Right cardiac atrium (tissue), 5 donors: ENCODE results near the gene UBTD1. TPM values are rescaled to one million over a fixed set of nuclear protein-coding genes. Genes with fewer than 3 reads are reported as not detected.

Experiments used
- ATAC-seq, 2 donors: fragments of 200-7000 bp; cut with Tn5 transposase; one replicate each; pipeline versions ENCODE4 v1.8.0 to v1.9.1; 2020; ENCODE audit warnings: moderate library complexity in 2 of 2, mild to moderate bottlenecking in 1 of 2
- DNase-seq, 3 donors: peaks; one replicate each; pipeline ENCODE4 v3.0.0-alpha.2; 2020
- H3K27ac ChIP-seq: one replicate; pipeline ENCODE4 v1.5.1; 2013; ENCODE audit warnings: mild to moderate bottlenecking, low read length, control low read depth, moderate library complexity
- H3K27me3 ChIP-seq: one replicate; pipeline ENCODE4 v1.6.1; 2013; ENCODE audit not compliant: control insufficient read depth, insufficient read depth
- H3K4me1 ChIP-seq: one replicate; pipeline ENCODE4 v1.6.1; 2013; ENCODE audit warnings: low read length; ENCODE audit not compliant: control insufficient read depth, insufficient read depth
- H3K4me3 ChIP-seq: one replicate; pipeline ENCODE4 v1.5.1; 2013; ENCODE audit warnings: low read length, control low read depth
- H3K9me3 ChIP-seq: one replicate; pipeline ENCODE4 v1.6.1; 2013; ENCODE audit warnings: low read length; ENCODE audit not compliant: control insufficient read depth
- WGBS: extraction: QIAGEN DNeasy Blood & Tissue Kit; methylation state at CpG from one replicate; pipeline ENCODE4 v1.1.7; 2013; 5-methylcytosine and 5-hydroxymethylcytosine counted together
- intact Hi-C, 4 donors: fragments of 100-400 bp; cut with DNase I; formaldehyde crosslinking; loops; one replicate each; pipeline versions ENCODE4 v1.11.0 to v1.14.0; 2022 to 2023
- polyA plus RNA-seq: library from polyadenylated mRNA; stranded (reverse); fragments of 200-250 nt; gene quantifications from one replicate; pipeline ENCODE4 v1.2.3, GENCODE V29; 2013
- total RNA-seq, 4 donors: library from RNA; stranded (reverse); fragmentation: NEBNext Ultra II Directional; extraction: Animal tissue kit (Norgen Biotek cat#: 25700); gene quantifications; one replicate each; pipeline ENCODE4 v1.2.1, GENCODE V29; 2021
- donor health status: healthy with polysubstance abuse.
- donor health status: DM: no; HTN: yes; CAD: no.
- donor health status: DM: no; HTN: no; CAD: no.
- donor health status: DM: no; HTN: yes; CAD: no; lungs with severe emphysema.
- donor health status: DM: yes; HTN: yes; CAD: no.

Gene UBTD1
- total and polyA plus RNA-seq, 5 donors, result 24.8 to 42.1 (median 26.6) TPM

DNA sequence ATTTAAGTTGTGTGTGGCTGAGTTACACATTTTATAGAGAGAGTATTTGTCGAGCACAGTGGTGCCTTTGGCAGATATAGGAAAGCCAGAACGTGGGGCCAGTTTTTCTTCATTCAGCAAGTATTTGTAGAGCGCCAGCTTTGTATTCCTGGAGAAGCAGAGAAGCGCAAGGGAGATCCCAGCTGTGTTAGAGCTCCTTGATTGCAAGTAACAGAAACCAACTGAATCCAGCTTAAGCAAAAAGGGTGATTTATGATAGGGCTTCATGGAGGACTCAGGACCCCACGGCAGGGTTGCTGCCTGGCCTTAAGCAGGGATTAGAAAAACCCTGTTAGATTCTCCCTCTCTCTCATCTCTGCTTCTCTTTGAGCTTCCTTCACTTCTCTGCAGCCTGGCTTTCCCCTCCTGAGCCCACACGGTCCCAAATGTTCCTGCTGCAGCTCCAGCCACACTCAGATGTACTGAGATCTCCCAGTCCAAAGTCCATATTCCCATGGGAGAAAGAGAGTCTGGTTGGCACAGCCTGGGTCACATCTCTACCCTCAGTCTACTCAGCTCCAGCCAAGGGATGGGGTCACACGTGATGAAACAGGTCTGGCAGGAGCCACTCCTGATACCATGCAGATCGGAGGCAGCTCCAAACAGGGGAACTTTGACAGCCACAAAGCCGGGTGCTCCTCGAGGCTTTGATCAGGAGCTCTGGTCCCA lies 16.7 kb downstream of the UBTD1 start:
- DNase-seq, result no peak
- Histone ChIP-seq H3K4me1 (peaks cover 20% of the 10 kb centered on the region), H3K4me3 (no peak overlapping the region), H3K27me3 (no peaks in the 10 kb centered on the region), H3K27ac (no peak overlapping the region), H3K9me3 (no peaks in the 10 kb centered on the region)
- intact Hi-C loops, result no loop called here
- peak in 1 of 2 donors; percentile 20 for ATAC-seq
- WGBS, result 76% methylated on average over 10 of the region's 10 CpGs

DNA sequence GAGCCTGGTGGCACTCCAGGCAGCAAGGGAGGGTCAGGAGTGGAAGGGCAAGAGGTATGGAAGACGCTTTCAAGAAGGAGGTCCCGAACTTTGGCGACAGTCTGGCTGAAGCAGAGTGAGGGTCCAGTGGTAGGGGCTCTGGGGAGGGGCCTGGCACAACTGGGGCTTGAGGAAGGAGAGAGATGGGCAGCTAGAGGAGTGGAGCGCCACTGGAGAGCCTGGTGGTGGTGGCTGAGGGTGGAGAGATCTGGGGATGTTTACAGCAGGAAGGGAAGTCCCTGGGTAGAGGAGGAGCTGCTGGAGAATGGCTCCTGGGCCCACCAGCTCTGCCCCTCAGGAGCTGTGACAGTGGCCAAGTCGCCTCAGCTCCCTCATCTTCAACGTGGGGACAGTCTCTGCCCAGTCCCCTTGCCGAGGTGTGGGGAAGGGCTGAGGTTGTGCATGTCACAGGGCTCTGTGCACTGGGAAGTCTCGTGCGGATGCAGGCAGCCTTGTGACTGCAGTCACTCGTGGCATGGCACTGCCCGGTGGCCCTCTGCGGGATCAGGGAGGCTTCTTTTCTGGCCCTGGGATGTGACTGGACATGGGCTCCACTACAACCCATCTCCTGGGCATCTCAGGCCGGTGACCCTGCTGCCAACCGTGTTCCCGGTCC lies 18.5 kb downstream of the UBTD1 start:
- WGBS, result 91% methylated on average over 15 of the region's 15 CpGs
- no peak overlapping the region for H3K27ac ChIP-seq
- ATAC-seq (peak in 1 of 2 donors; percentile 4), DNase-seq (no peak)
- intact Hi-C loops, result no loop called here
- H3K4me1 ChIP-seq, result peaks cover 18% of the 10 kb centered on the region
- H3K9me3 ChIP-seq, result no peaks in the 10 kb centered on the region
- H3K27me3 ChIP-seq, result no peaks in the 10 kb centered on the region
- no peak overlapping the region for H3K4me3 ChIP-seq

DNA sequence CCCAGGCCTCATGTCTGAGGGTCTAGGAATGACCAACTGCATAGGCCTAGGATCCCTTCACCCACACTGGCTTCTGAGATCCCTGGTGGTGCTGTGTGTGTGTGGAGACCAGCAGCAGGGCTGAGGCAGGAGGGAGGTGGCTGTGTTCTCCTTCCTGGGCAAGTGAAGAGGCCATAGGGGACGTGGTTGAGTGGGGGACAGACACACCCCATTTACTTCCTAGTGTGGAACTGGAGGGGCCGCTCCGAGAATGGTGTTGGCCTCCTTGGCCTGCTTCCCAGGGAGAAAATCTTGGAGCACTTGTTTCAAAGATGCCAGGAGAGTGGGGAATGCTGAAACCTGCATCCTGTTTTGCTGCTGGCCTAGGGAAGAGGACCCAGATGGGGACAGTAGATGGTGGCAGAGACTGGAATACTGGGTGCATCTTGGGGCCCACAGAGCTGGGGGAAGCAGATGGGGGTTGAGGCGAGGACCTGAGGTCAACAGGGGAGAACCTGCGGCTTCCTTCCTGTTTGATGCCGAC lies 19.1 kb downstream of the UBTD1 start:
- H3K27ac ChIP-seq, result no peak overlapping the region
- H3K9me3 ChIP-seq, result no peaks in the 10 kb centered on the region
- 57% methylated on average over 6 of the region's 6 CpGs for WGBS
- ATAC-seq, result peak in 1 of 2 donors; percentile 5
- DNase-seq, result no peak
- no peak overlapping the region for H3K4me3 ChIP-seq
- intact Hi-C loops, result no loop called here
- H3K27me3 ChIP-seq, result no peaks in the 10 kb centered on the region
- H3K4me1 ChIP-seq, result peaks cover 13% of the 10 kb centered on the region

DNA sequence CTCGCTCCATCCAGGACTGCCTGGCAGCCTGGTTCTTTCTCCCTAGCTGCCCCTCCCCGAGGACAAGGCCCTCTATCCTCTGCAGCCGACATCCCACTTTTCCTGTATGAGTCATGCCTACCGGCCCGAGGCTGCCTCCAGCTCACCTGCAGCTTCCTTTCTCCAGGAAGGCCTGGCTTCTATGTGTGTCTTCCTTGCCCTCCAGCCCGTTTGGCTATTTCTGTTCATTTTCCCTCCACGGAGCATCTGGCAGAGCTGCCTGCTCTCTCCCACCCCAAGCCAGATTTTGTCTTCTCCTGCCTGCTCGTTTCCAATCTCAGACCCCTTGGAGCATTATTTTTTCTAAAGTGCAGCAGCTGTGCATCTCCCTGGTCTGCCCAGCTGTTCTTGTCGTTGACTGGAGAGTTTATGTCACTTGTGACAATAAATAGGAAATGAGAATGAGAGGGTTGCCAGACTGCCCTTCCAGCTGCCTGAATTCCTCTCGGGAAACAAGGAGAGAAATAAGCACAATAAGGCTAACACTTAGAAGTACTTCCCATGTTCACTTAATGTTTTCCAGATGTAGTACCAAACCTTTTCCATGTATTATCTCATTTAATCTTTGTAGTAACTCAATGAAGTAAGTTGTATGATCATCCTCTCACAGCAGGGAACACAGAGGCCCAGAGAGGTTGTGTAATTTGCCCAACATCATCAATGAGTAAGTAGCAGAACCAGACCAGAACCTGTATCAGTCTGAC lies 19.7 kb downstream of the UBTD1 start:
- H3K27me3 ChIP-seq, result no peaks in the 10 kb centered on the region
- no peaks in the 10 kb centered on the region for H3K9me3 ChIP-seq
- 25% methylated on average over 10 of the region's 10 CpGs for WGBS
- DNase-seq (no peak), ATAC-seq (no peak)
- intact Hi-C loops, result no loop called here
- H3K4me1 ChIP-seq, result peaks cover 16% of the 10 kb centered on the region
- H3K27ac ChIP-seq, result no peak overlapping the region
- H3K4me3 ChIP-seq, result no peak overlapping the region

DNA sequence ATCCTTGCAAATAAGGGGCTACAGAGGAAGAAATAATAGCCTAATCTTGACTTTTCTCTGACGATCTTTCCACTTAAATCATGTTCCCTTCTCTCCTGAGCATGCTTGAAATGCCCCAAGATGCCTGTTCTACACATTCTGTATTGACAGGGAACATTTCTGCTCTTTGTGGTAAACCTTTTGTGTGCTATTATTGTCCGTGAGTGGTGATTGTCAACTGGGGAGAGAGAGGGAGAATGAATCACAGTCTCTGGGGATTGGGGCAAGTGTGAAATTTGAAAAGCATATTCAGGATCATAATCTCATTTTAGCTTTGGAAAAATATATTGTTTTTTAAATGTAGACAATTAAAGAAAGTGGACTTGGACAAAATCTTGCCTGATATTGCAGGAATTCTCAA lies 20.6 kb downstream of the UBTD1 start:
- no peak overlapping the region for H3K4me3 ChIP-seq
- 32% methylated on average over 2 of the region's 2 CpGs for whole genome bisulfite sequencing
- H3K27me3 ChIP-seq, result no peaks in the 10 kb centered on the region
- intact Hi-C loops, result no loop called here
- H3K4me1 ChIP-seq, result peaks cover 16% of the 10 kb centered on the region
- DNase-seq (no peak), ATAC-seq (no peak)
- H3K27ac ChIP-seq, result no peak overlapping the region
- no peaks in the 10 kb centered on the region for H3K9me3 ChIP-seq

DNA sequence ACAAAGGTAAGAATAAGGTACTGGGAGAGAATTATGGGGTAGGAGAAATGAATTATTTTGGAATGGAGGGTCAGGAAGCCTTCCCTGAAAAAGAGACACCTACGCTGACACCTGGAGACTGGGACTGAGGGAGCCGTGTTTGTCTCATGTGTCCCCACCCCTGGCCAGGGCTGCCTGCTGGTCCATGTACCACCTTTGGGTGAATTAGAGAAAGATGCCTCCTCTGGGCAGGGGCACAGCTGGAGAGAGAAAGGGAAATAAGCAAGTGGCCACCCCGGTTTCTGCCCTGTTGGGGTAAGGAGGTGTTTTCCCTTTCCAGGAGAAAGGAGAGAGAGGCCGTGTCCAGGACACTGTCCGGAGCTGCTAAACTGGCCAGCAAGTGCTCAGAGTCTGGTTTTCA lies 21.8 kb downstream of the UBTD1 start:
- Histone ChIP-seq H3K9me3 (no peaks in the 10 kb centered on the region), H3K4me1 (peaks cover 16% of the 10 kb centered on the region), H3K4me3 (no peak overlapping the region), H3K27ac (no peak overlapping the region), H3K27me3 (no peaks in the 10 kb centered on the region)
- ATAC-seq (no peak), DNase-seq (no peak)
- WGBS, result 88% methylated on average over 5 of the region's 5 CpGs
- intact Hi-C loops, result no loop called here

DNA sequence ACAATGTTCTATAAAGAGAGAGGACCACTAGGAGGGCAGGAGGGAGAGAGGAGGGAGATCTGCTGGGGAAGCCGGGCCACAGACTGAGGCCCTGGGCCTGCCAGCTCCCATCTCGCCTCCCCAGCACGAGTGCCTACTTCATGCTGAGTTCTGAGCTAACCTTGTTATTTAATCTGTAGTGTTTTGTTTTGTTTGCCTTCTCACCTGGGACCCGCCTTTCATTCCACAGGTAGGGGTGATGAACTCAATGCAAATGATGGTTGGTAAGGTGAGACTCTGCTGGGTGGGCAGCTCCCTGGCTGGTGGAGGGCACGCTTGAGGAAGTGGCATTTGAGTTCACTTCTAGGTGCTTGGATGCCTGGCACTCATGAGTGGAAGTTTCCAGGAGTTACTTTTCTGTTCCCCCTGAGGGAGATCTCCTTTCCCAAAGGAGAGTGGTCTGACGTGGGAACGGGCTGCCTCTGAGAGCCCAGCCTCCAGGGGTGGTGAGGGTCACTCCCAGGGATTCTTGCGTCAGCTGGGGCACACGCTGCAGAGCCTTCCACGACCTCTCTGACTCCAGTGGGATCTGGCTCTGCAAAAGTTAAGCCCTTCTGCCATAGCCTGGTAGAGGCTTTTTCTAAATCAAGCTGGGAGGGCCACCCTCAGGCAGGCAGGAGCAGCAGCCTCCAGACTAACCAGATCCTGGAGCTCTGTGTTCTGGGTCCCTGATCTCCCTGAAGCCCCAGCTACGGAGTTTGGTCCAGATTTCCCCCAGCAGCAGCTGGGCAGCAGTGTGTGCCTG lies 22.4 kb downstream of the UBTD1 start:
- 87% methylated on average over 11 of the region's 11 CpGs for WGBS
- Histone ChIP-seq H3K27ac (no peak overlapping the region), H3K4me3 (no peak overlapping the region), H3K4me1 (peaks cover 16% of the 10 kb centered on the region), H3K9me3 (no peaks in the 10 kb centered on the region), H3K27me3 (no peaks in the 10 kb centered on the region)
- no peak for DNase-seq
- intact Hi-C loops, result no loop called here
- ATAC-seq, result no peak

DNA sequence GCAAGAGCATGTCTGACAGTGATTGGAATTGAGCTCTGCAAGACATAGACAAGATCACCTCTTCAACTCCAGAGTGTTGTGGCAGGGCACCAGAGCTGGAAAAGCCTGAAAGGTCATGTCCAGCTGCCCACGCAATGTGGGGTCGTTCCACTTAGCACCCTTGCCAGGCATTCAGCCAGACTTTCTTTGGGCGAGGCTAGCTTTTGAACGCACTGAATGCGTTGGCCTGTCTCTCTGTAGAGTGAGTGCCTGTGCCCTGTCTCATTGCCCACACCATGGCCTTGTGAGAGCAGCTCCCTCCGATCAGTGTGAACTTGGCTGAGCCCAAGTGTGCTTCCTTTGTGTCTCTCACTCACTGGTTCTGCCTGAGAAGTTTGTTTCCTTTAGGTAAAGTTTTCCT lies 23.3 kb downstream of the UBTD1 start:
- DNase-seq, result peak in 1 of 3 donors; percentile 35
- H3K4me3 ChIP-seq, result no peak overlapping the region
- intact Hi-C loops, result no loop called here
- H3K4me1 ChIP-seq, result peaks cover 16% of the 10 kb centered on the region
- no peaks in the 10 kb centered on the region for H3K27me3 ChIP-seq
- WGBS, result 56% methylated on average over 6 of the region's 6 CpGs
- peak; percentile 33 to 58 for ATAC-seq
- no peaks in the 10 kb centered on the region for H3K9me3 ChIP-seq
- H3K27ac ChIP-seq, result peak overlapping the region; percentile 14

DNA sequence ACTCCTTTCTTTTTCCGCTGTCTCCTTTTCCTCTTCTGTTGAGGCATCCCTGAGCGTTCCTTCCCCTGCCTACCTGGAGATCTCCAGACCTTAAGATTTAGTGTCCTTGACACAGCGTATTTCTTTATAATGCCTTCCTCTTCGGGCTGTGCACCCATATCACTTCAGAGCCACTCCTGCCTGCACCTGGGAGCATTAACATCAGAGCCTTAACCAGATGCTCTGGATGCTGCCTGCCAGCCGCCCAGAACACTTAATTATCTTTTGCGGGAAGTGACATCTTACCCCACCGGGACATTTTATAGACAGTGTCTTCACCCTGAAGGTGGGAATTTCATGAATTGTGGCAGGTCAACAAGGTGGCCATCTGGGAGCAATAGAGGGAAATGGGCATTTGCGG lies 24.2 kb downstream of the UBTD1 start:
- Histone ChIP-seq H3K27me3 (no peaks in the 10 kb centered on the region), H3K9me3 (no peaks in the 10 kb centered on the region), H3K4me1 (peaks cover 13% of the 10 kb centered on the region), H3K4me3 (no peak overlapping the region), H3K27ac (no peak overlapping the region)
- DNase-seq, result no peak
- no peak for ATAC-seq
- intact Hi-C loops, result no loop called here
- 91% methylated on average over 8 of the region's 8 CpGs for WGBS

DNA sequence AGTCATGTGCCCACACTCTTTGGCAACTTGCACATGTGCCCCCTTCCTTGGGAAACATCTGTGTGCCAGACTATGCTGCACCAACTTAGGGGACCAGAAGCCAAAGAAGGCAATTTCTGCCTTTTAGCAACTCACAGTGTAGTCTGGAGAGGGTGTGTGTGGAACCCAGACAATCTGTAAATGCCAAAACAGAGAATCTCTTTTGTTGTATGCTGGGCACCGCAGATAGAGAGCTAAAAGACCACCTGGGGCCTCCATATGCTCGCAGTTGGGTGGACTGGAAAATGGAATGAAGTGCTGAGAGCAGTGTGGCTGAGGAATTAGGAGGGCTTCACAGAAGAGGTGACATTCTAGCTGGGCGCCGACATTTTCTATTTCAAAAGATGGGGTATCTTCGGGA lies 26.4 kb downstream of the UBTD1 start:
- Histone ChIP-seq H3K27ac (no peak overlapping the region), H3K4me3 (no peak overlapping the region), H3K4me1 (peaks cover 5% of the 10 kb centered on the region), H3K9me3 (no peaks in the 10 kb centered on the region), H3K27me3 (no peaks in the 10 kb centered on the region)
- ATAC-seq (no peak), DNase-seq (no peak)
- WGBS, result 96% methylated on average over 5 of the region's 5 CpGs
- intact Hi-C loops, result no loop called here
